NCI-H187 treated with DMSO at 0.1 percent for 48 hours (cell line): Measurements from ENCODE around the gene CD6.
A peak's percentile ranks its signal among the peaks of the same experiment; 100 is the strongest.

Experiments
- DNase-seq: peaks from one replicate; lab custom pipeline; 2025; lab: John Stamatoyannopoulos, UW

Gene CD6

DNA sequence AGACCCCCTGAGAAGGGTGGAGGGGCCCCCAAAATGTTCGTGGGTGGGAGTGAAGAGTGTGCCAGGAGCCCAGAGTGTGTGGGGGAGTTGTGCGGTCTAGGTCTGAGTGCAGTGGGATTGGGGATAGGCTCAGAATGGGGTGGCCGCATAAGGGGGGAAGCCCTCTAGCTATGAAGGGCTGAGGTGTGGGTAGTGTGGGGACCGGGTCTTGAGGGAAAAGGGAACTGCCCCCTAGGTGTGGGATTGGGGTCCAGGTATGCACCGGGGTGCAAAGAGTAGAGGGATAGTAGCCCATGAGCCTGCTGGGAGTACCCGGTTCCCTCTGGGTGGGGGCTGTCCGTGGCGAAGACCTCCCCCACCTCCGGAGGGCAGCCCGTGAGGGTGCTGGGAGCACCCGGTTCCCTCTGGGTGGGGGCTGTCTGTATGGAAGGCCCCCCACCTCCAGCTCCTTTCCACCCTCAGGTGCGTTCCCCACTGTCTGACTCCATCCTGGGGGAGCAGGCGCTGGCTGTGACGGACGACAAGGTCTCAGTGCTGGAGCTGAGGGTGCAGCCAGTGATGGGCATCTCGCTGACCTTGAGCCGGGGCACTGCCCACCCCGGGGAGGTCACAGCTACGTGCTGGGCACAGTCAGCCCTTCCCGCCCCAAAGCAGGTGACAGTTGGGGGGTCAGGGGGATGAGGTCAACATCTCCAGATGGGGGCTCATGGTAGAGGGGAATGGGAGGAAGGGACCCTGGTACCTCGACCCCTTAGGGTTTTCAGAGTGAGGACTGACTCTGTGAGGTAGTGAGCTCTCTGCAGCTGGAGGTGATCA, 36.5 kb upstream of the CD6 start:
- no peak for DNase-seq

DNA sequence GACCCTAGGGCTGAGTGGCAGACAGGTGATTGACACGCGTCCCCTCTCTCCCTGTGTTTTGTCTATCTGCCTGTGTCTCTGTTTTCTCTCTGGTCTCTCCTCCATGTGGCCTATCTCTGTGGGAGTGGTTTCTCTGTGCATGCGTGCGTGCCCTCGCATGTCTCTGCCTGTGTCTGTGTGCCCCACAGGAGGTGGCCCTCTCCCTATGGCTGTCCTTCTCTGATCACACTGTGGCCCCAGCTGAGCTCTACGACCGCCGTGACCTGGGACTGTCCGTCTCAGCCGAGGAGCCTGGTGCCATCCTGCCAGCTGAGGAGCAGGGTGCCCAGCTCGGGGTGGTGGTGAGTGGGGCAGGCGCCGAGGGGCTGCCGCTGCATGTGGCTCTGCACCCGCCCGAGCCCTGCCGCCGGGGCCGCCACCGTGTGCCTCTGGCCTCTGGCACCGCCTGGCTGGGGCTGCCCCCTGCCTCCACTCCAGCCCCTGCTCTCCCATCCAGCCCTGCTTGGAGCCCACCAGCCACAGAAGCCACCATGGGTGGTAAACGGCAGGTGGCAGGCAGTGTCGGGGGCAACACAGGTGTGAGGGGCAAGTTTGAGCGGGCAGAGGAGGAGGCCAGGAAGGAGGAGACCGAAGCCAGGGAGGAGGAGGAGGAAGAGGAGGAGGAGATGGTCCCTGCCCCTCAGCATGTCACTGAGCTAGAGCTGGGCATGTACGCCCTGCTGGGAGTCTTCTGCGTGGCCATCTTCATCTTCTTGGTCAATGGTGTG, 35.6 kb upstream of the CD6 start:
- no peak for DNase-seq

DNA sequence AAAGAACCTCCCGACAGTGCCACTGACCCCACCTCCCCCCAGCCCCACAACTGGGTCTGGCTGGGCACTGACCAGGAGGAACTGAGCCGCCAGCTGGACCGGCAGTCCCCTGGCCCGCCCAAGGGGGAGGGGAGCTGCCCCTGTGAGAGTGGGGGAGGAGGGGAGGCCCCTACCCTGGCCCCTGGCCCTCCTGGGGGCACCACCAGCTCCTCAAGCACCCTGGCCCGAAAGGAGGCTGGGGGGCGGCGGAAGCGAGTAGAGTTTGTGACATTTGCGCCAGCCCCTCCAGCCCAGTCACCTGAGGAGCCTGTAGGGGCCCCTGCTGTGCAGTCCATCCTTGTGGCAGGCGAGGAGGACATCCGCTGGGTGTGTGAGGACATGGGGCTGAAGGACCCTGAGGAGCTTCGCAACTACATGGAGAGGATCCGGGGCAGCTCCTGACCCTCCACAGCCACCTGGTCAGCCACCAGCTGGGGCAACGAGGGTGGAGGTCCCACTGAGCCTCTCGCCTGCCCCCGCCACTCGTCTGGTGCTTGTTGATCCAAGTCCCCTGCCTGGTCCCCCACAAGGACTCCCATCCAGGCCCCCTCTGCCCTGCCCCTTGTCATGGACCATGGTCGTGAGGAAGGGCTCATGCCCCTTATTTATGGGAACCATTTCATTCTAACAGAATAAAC, 34.9 kb upstream of the CD6 start:
- no peak for DNase-seq

DNA sequence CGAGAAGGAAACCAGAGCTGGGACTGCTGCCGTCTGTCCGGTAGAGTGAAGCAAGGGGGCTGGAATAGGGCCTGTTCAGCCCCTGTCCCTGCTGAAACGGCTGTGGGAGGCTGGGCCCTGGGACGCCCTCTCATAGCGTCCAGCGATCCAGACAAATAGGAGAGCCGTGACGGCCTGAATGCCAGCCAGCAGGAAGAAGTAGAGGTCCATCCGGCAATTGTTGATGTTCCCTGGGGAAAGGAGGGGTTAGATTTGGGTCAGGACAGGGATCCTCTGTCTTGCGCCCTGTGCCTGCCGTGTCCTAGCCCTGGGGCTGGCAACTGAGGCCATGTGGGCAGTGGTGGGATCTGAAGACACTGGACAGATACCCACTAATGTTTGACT, 34.3 kb upstream of the CD6 start:
- no peak for DNase-seq

DNA sequence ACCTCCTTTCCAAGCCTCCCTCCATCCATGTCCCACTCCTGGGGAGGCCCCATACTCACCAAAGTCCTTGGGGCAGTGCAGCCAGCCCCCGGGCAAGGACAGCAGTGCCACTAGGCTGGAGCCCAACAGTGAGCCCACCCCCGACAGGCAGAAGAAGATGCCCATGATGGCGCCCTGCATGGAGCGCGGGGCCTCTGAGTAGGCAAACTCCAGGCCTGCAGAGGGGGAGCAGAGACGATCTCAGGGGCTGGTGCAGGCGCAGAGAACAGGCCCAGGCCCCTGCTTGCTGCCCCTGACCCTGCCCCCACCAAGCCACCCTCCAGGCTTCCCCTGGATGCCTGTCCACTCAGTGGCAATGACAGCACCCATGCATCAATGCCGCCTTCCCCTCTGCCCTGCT, 33.7 kb upstream of the CD6 start:
- no peak for DNase-seq

DNA sequence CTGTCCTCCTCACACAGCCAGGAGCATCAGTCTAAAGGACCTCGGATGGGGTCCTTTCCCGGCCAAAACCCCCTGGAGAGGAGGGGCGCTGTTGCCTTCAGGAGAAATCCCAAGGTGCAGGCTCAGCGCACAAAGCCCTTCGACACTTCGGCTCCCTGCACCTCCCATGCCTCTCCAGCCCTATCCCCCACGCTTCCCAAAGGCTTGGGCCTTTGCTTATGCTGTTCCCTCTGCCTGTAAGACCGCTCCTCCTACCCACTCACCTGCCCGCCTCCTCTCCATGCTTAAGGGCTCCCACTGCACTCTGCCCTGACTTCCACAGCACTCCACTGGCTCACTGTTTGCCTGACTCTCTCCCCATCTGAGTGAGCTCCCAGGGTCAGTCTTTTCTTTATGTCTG, 33.0 kb upstream of the CD6 start:
- no peak for DNase-seq

DNA sequence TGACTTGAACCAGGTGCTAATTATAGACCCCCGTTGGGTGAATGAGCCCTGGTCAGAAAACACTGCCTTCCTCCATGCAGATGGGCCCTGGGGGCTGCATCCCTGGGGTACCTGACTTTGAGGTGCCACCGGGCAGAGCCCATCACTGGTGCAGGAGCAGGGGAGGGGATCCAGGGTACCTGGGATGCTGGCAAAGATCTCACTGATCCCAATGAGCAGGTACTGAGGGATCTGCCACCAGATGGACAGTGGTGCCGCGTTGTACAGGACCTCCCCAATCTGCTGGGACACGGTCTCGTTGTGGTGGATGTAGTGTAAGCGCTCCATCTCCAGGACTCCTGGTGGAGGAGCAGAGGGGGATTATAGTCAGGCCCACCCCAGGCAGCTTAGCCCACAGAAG, 32.2 kb upstream of the CD6 start:
- no peak for DNase-seq

DNA sequence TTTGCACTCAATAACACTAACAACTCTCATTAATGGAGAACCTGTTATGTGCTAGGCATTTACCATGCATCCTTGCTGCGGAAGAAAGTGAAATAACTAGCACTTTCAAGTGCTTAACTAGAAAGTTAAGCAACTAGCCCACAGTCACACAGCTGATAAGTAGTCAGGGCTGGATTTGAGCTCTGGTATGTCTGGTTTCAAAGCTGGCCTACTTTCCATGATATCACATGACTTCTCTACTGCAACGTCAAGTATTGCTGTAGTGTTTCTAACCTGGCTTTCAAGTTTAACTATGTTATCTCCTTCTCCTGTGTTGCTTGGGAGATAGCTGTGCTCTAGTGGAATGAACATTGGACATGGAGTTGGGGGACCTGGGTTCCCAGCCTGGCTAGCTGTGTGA, 31.6 kb upstream of the CD6 start:
- DNase-seq: no peak

DNA sequence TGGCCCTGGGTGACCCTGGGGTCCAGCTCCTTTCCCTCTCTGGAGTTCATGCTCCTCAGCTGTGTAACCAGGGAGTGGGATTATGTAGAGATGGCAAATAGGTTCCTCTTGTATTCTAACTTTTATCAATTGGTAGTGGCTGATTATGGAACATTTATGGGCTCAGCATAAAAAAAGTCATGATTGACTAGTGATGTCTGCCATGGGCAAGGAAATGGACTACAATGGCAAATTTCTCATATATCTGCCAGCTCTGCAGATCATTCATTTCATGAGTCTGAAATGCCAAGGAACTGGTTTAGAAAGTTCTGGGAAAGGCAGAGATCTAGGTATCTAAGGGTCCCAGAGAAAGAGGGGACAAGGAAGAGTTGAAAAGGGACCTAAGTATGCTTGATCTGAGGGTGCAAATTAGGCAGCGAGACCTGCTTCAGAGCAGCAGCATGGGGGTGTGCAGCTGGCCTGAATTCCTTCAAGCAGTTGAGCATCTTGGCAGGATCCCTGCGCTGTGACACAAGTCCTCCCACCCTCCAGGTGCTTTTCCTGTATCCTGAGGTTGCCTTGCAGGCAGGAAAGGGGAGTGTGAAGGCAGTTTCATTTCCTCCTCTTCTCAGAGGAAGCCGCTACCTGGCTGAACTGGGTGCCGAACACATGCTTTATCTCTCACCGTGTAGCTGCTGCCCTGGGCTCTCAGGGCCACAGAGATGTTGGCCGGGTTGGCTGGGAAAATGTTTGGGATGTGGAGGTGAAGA, 29.9 kb upstream of the CD6 start:
- DNase-seq: no peak

DNA sequence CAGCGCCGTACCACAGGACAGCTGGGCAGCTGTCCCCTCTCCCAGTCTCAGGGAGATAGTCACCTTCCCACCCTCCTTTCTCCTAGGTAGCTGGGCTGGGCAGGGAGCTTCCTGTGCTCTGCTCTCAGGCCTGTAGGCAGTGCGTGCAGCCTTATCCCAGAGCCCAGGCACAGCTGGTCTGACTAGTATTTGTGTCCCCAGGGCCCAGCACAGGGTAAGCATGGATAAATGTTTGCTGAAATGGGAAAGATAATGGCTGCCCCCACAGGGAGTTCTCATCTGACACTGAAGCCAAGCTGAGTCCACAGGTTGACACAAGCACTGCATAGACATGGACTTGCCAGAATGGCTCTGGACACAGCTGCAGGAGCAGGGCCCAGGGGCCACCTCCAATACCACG, 29.3 kb upstream of the CD6 start:
- DNase-seq: no peak

DNA sequence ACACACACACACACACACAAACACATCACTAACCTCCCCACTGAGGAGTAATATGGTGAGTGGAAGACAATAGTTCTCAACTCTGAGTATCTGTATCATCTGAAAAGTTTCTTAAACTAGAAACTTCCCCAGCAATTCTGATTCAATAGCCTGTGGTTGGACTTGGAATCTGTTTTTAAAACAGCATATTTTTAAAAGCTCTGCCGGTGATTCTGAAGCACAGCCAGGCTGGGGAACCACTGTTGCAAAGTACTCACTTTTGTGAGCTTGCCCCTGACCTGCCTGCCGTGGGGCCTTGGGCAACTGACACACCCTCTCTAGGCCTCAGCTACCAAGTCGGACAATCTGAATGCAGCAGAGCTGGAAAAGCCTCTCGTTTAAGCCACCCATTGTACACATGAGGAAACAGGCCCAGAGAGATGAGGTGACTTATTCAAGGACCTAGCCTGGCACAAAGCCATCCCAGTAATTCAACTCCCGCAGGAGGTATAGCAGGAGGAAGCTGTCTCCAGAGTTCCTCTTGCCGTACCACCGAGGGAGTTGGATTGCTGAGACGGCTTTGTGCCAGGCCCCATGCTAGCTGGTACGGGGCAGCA, 28.4 kb upstream of the CD6 start:
- DNase-seq: peak; percentile 18

DNA sequence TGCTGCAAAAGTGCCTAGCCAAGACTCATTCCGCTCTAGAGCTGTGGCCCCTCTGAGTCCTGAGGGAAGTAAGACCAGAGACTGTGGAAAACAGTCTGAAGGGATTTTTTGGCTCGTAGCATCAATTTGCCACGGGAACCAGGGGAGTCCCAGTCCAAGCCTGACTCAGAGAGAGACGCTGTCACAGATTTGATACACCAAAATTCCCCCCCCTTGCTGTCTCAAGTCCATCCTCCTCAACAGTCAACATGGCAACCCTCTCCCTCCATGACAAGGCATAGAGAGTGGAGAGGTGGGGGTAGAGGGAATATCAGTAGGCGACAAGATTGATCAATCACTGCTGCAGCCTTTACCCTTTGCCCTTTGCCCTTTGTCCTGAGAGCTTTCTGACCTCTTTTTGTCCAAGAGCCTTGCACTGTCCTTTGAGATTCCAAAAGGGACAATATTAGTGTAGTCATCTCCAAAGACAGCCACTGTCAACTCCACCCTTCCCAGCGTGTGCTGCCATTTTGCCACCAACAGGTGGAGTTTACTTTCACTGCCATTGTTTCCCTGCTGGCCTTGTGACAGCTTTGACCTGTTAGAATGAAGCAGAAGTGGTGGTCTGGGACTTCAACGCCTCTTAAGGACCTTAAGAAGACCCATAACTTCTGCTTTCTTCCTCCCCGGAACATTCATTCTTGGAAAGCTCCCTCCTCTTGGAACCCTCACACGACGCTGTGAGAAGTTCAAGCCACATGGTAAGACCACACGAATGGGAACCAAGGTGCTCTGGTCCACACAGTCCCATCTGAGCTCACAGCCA, 26.8 kb upstream of the CD6 start:
- no peak for DNase-seq

DNA sequence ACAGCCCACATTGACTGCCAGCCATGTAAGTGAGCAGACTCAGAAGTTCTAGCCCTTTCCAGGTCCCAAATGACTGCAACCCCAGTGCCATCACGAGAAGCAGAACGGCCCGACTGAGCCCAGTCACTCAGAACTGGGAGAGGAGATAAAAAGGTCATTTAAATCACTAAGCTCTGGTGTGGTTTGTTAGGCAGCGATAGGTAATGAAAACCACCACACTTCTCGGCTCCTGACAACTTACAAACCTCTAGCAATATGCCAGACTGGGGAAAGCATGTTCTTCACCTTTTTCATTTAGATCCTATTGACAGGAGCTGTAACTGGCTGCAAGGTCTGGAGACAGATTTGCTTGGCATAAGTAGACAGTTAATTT, 26.2 kb upstream of the CD6 start:
- DNase-seq: no peak

DNA sequence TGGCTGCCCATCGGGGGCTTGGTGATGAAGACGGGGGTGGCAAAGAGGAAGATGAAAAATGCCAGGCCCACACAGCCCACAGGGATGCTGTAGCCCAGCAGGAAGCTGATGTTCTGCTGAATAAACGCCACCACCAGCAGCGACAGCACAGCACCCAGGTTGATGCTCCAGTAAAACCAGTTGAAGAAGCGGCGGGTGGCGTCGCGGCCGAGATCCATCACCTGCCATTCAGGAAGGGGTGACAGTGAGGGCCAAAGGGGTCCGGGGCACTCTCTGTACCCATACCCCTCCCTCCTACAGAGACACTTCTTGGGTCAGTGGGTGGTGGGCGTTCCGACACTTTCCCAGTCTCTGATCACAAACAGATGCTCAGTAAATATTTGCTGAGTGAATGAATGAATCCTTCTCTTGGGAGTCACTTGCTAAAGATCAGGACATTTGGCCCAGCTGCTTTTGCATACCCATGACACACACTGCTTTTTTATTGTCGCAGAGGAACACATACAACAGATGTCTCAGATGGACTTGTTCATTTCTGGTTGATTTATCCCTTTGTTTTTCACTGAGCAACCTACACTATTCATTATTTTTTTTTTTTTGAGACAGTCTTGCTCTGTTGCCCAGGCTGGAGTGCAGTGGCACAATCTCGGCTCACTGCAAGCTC, 24.7 kb upstream of the CD6 start:
- no peak for DNase-seq

DNA sequence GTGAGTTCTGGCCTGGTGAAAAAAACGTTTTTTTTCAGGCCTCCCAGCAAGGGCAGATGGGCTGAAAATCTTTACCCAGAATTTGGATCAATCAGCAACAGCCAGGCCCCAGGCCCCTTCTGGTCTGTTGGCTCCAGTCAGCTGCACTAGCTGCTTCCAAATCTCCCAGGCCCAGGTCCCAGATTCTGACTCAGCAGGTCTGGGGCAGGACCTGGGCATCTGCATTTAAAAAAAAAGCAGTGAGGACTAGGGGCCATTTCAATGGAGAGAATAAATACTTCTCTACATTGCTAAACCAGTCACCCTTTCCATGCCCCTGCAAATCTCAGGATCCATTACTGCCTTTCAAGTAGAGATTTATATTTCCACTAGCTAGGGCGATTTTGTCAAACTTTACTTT, 23.8 kb upstream of the CD6 start:
- no peak for DNase-seq

DNA sequence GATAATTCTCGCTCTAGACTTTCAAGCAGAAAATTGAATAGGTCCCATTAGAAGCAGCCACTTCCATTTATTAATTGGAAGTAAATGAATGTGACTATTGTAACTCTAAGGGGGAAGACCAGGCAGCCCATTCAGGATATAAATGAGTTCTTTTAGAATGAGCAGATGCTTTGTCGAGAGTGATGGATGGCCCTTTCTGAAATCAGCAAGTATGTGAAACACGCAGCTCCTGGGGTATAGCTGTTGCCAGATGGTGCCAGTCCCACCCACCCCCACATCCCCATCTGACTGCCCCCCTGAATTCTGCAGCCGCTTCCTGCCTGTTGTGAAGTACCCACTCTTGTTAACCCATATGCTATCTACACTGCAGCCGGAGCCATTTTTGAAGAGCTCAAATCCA, 23.2 kb upstream of the CD6 start:
- DNase-seq: no peak

DNA sequence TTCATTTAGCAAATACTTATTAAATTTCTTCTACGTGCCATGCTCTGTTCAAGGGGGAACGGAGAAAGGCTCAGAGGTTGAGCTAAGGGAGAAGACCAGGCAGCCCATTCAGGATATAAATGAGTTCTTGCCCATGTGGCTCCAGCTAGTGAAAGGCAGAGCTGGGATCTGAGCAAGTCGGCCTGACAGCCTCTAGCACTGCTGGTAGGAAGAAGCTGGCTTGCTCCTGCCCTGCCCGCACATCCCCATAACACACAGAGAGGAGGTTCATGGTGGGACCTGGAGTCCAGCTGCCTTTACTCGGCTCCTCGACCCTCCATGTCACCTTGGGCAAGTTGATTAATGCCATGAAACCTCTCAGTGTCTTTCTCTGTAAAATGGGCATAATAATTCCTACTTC, 21.5 kb upstream of the CD6 start:
- DNase-seq: no peak

DNA sequence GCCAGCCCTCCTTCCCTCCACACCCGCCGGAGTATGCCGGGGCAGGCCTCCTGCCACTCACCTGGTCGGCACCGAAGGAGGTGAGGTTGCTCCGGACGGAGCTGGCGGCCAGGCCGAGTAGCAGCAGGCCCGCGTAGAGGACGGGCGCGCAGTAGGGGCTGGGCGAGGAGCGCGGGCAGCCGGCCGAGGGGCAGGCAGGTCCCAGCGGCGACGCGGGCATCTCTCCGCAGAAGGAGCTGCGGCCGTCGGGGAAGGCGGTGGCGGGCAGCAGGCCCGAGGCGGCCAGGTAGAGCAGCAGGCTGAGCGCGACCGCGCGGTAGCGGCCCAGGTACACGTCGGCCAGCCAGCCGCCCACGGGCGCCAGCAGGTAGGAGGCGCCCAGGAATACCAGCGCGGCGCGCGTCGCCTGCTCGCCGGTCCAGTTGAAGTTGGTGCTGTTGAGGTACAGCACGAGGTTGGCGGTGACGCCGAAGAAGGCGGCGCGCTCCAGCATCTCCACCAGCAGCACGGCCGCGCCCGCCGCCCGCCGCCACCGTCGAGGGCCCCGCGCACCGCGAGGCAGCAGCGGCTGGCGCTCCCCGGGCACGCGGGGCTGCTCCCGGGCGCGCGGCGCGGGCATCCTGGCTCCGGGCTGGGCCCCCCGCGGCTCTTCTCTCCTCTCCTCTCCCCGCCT, 20.4 kb upstream of the CD6 start:
- DNase-seq: no peak

DNA sequence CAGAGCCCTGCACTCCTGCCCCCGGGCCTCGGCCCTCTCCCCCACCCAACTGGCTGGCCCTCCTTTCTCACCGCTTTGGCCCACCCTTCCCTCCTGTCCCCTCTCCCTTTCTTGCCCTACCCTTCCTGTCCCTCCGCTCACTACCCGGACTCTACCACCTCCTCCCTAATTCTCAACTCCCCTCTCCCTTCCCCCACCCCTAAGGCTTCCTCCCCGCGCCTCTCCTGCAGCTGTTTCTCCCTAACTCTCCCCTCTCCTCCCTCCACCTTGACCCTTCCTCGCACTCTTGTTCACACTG, 19.9 kb upstream of the CD6 start:
- no peak for DNase-seq
